GM12891 (cell line): ENCODE results near the gene STAT5B.
A peak's percentile ranks its signal among the peaks of the same experiment; 100 is the strongest.
"Not testable (repeated sequence)": the region's sequence is repeated elsewhere in the genome, so short reads cannot be mapped to it uniquely, and the experiment has no call there.

Experiments
- DNase-seq: peaks from one replicate; pipeline ENCODE4 v3.0.0; 2011; ENCODE audit warnings: low spot score; ENCODE audit not compliant: insufficient read length
- FAIRE-seq: peaks from 2 replicates; lab custom pipeline; 2011; peaks lifted over from hg19 to GRCh38; lab: Jason Lieb, UNC
- PAX5 ChIP-seq: IDR thresholded peaks from 2 replicates; pipeline ENCODE4 v1.6.1; 2011; ENCODE audit warnings: low read length, moderate library complexity, mild to moderate bottlenecking; ENCODE audit not compliant: insufficient read depth, severe bottlenecking
- POLR2A ChIP-seq: IDR thresholded peaks from 2 replicates; pipeline ENCODE4 v1.6.1; 2011; ENCODE audit warnings: low read depth, low read length, control low read depth
- POLR2AphosphoS5 ChIP-seq: IDR thresholded peaks from 2 replicates; pipeline ENCODE4 v1.6.1; 2011; ENCODE audit warnings: low read depth, low read length, control low read depth
- POU2F2 ChIP-seq: IDR thresholded peaks from 2 replicates; pipeline ENCODE4 v1.6.1; 2011; ENCODE audit warnings: low read depth, mild to moderate bottlenecking, control low read depth, low read length, moderate library complexity
- SPI1 ChIP-seq: IDR thresholded peaks from 2 replicates; pipeline ENCODE4 v1.6.1; 2011; ENCODE audit warnings: low read depth, low read length, control low read depth
- TAF1 ChIP-seq: IDR thresholded peaks from 2 replicates; pipeline ENCODE4 v1.6.1; 2011; ENCODE audit warnings: low read depth, low read length, control low read depth

The STAT5B gene

GRCh38 chr17:42236760-42237159, 39.4 kb downstream of the STAT5B start:
- TF ChIP-seq POLR2AphosphoS5, result no peak
- no peak for TF ChIP-seq POU2F2
- TF ChIP-seq POLR2A, result no peak
- TF ChIP-seq TAF1, result no peak
- TF ChIP-seq PAX5, result no peak
- no peak for FAIRE-seq
- no peak for DNase-seq

DNA sequence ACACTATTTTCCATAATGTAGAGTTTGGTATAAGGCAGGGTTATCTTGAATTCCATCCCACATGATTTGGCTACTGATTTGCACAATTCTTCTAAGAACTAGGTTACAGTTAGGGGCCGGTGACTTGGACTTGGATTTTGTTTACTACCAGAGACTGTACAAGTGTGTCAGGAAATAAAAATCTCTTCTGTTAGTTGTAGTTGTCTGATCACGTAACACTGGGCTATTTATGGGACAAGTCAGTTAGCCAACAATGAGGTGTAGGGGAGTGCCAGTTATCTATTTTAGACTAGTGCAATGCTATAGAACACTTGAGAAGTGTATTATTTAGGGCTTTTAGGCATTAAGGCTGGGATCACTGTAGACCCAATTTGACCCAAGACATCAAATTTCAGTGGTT, 42.2 kb downstream of the STAT5B start:
- TF ChIP-seq POLR2A, result no peak
- TF ChIP-seq POLR2AphosphoS5, result no peak
- no peak for TF ChIP-seq POU2F2
- TF ChIP-seq PAX5, result no peak
- TF ChIP-seq SPI1, result no peak
- DNase-seq, result no peak
- FAIRE-seq, result peak; percentile 35

- DNase-seq, result no peak
- TF ChIP-seq SPI1, result no peak
- TF ChIP-seq PAX5, result no peak
- no peak for TF ChIP-seq TAF1
- no peak for TF ChIP-seq POLR2AphosphoS5
- TF ChIP-seq POLR2A, result no peak
- TF ChIP-seq POU2F2, result no peak
Measured at GRCh38 chr17:42233156-42233555, 43.0 kb downstream of the STAT5B start.

DNA sequence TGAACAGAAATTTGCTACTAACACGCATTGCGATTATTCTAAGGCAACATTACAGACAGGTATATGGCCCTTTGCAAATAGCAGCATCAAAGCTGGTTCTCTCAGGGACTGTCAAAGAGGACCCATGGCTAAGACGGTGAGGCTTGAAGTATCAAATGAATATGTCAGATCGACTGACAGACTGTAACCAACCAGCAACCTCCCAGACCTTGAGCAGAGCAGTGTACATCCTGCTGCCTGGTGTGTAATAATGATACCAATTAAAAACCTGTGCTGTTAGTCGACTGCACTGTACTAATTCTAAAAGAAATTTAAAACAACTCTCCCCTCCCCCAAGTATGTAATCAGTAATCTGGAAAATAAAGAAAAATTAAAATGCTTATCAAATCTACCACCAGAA, 46.0 kb downstream of the STAT5B start:
- TF ChIP-seq TAF1 (no peak), POU2F2 (no peak)
- DNase-seq, result peak; percentile 22
- peak; percentile 58 for FAIRE-seq

More at GRCh38 chr17:42233156-42233555, 43.0 kb downstream of the STAT5B start:
- FAIRE-seq, result no peak

DNA sequence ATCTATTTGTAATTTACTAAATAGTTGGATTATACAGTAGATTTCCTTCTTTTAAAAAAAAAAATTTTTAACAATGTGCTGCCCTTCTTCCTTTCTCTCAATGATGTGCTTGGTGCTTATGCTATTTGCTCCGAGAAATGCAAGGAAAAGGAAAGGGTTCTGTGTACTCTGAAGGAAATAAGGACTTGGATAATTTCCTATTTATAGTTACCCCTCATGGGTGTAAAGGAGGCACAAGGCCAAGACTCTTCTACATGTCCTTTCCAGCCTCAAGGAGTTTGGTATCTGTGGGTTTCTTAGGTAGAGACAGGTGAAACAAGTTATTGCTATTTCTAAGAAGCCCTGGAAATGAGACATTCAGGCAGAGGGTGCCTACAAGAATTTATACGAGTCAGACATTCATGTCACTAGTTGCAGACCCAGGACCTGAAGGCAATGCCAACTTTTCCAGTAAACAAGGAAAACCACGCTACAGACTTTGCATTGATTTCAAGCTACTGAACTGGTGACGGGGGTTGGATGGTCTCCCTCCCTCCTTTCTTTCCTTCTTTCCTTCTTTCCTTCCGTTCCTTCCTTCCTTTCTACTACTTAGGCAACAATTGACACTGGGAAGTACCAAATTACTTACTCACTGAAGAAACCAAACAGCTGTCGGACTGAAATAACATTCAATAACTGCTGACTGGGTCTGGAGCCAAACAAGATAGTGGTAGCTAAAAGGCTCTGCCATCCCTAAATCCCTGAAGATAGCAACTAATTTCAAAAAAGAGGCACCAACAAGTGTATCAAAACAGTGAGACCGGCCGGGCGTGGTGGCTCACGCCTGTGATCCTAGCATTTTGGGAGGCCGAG, 48.1 kb downstream of the STAT5B start:
- FAIRE-seq, result no peak
- TF ChIP-seq POLR2AphosphoS5, result no peak
- no peak for TF ChIP-seq POLR2A
- TF ChIP-seq POU2F2, result no peak
- no peak for DNase-seq

DNA sequence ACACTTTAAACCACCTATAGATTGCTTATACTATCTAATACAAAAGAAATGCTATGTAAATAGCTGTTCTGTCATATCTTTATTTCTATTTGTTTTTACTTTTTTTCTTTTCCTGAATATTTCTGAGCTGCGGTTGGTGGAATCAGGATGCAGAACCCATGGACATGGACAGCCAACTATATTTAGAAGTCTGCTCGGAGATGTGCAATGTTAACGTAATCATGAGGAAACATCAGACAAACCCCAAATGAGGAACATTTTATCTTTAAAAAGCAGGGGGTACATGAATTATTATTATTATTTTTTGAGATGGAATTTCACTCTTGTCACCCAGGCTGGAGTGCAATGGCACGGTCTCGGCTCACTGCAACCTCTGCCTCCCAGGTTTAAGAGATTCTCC, 50.5 kb downstream of the STAT5B start:
- DNase-seq (no peak), FAIRE-seq (no peak)
- TF ChIP-seq TAF1, result no peak
- no peak for TF ChIP-seq PAX5
- TF ChIP-seq POLR2AphosphoS5, result no peak
- TF ChIP-seq POU2F2, result no peak
- no peak for TF ChIP-seq POLR2A
- no peak for TF ChIP-seq SPI1

DNA sequence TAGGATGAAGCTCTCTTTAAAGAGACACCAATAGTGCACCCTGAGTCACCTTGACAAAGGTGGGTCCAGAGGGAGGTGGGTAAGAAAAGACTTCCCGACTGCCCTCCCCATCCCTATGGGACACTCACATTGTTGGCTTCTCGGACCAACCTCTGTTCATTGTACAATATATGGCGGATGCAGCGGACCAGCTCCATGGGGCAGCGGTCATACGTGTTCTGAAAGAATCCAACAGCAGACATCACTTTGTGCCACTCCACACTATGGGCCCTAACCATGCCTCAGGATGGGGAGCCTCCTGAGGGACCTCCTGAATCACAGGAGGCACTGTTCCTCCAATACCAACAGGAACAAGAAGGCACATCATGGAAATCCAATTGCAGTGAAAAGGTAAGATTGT, 51.5 kb downstream of the STAT5B start:
- DNase-seq (no peak), FAIRE-seq (no peak)
- TF ChIP-seq POU2F2 (no peak), TAF1 (no peak), SPI1 (no peak), POLR2AphosphoS5 (no peak), PAX5 (no peak), POLR2A (no peak)

DNA sequence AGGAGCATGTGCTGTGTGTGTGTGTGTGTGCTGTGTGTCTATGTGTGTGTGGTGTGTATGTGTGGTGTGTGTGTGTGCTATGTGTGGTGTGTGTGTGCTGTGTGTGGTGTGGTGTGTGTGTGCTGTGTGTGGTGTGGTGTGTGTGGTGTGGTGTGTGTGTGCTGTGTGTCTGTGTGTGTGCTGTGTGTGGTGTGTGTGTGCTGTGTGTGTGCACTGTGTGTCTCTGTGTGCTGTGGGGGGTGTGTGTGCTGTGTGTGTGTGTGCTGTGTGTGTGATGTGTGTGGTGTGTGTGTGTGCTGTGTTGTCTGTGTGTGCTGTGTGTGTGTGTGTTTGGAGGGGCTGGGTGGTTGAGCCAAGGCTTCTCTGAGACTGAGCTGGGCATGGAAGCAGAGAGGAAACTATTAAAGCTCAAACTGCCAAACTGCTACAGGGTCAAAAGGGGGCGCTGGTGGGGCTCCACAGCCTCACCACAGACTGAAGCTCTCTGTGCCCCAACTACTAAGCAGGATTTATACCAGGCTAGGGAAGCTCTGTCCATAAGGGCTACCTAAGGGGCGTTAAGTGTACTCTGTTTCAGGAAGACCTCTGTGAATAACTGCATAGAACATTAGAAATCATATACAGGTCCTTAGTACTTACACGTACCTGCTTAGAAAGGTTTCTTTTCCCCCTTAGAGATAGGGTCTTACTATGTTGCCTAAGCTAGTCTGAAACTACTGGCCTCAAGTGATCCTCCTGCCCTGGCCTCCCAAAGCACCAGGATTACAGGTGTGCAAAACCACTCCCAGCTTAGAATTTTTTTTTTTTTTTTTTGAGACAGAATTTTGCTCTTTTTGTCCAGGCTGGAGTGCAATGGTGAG, 54.1 kb downstream of the STAT5B start:
- peak; percentile 62 for DNase-seq
- peak; percentile 87 for FAIRE-seq
- TF ChIP-seq POU2F2 (no peak), TAF1 (no peak), SPI1 (no peak), PAX5 (no peak), POLR2A (no peak), POLR2AphosphoS5 (no peak)

- DNase-seq, FAIRE-seq: not testable (repeated sequence)
Measured at GRCh38 chr17:42219280-42219679, 56.9 kb downstream of the STAT5B start.

DNA sequence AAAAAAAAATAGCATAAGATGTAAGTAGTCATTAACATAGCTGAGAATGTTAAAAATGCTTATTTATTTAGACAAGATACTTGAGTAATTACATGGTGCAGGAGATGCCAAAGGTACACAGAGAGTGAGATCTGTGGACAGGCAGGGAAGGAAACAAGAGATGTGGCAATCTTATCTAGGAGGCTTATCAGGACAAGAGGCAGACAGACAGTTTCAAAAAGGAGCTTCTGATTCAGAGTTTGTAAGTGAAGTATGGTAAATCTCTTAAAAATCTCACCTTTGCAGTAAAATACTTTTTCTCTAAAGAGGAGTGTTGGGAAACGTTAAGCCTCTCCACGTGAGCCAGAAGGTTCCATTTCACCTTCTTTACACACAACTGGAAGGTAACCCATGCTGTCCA, 62.0 kb downstream of the STAT5B start:
- DNase-seq (no peak), FAIRE-seq (no peak)
- TF ChIP-seq PAX5, result no peak
- no peak for TF ChIP-seq POLR2AphosphoS5
- TF ChIP-seq POLR2A, result no peak
- TF ChIP-seq POU2F2, result no peak
- no peak for TF ChIP-seq TAF1
- TF ChIP-seq SPI1, result no peak
